ENCODE measurements around the gene FER. TPM values are rescaled to one million over a fixed set of nuclear protein-coding genes. Genes with fewer than 3 reads are reported as not detected.

Gene FER
- total RNA-seq, 1 experiment from 2014 or later, result 18.0 TPM

DNA sequence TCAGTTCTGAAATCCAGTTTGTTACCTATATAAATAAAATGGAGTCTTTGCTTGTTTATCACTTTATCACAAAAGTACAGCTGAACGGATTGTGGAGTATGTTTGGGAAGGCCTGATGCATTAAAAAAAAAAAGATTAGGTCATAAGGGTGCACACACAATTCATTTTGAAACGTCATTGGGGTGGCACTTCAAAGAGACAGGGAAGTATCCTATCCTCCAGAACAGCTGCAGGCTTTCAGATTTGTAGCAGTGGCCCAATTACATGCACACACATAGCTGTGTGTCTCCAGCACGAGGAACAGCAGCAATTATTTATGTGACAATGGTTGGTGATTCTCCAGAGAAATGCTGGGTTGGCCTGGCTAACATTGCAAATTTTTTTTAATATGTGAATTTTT lies 46.8 kb upstream of the FER start:
- H2BK120ac ChIP-seq (ENCODE audit: low read depth, low read length, poor library complexity, severe bottlenecking), result no peak overlapping the region
- H3K27me3 ChIP-seq (ENCODE audit: insufficient read depth, low read length), result no peaks in the 10 kb centered on the region

More for the DNA sequence above, 46.8 kb upstream of the FER start:
- H2AK5ac ChIP-seq (ENCODE audit: insufficient read length, low read length), result no peak overlapping the region
- H3K9me3 ChIP-seq (ENCODE audit: control insufficient read depth, low read depth, low read length), result no peaks in the 10 kb centered on the region
- no peak overlapping the region for H3K9ac ChIP-seq (ENCODE audit: extremely low read depth, insufficient read length, low read length)
- Mint-ChIP-seq H3K27ac (no peak overlapping the region), H3K4me1 (peaks cover 9 to 13% of the 10 kb centered on the region in 2 experiments), H3K9me3 (no peaks in the 10 kb centered on the region), H3K36me3 (ENCODE audit: insufficient read depth in 1 of 3, low read depth in 3 of 3) (no peaks in the 10 kb centered on the region), H3K27me3 (ENCODE audit: low read depth) (no peaks in the 10 kb centered on the region), H3K4me3 (no peak overlapping the region)
- no peak overlapping the region for H2AFZ ChIP-seq (ENCODE audit: low read length)
- H3K79me2 ChIP-seq (ENCODE audit: insufficient read depth, low read length), result no peaks in the 10 kb centered on the region
- no peak overlapping the region for H3T11ph ChIP-seq (ENCODE audit: low read length)
- no peaks in the 10 kb centered on the region for H3K79me1 ChIP-seq (ENCODE audit: insufficient read depth, low read depth, low read length, poor library complexity, severe bottlenecking)
- H4K91ac ChIP-seq (ENCODE audit: insufficient read length, low read depth, low read length), result no peak overlapping the region
- H3K14ac ChIP-seq (ENCODE audit: insufficient read depth, low read length), result no peak overlapping the region
- H3K4me1 ChIP-seq (ENCODE audit: insufficient read depth, low read length), result peaks cover 2% of the 10 kb centered on the region; the same call in 1 of the 2 replicates
- no peaks in the 10 kb centered on the region for H4K20me1 ChIP-seq (ENCODE audit: control insufficient read depth, insufficient read depth, insufficient read length)
- no peak overlapping the region for H4K8ac ChIP-seq (replicated peaks; ENCODE audit: insufficient read length, low read depth, low read length)
- H3K23me2 ChIP-seq (ENCODE audit: insufficient read length, low read depth, low read length, poor library complexity, severe bottlenecking), result no peaks in the 10 kb centered on the region
- H3K4ac ChIP-seq (ENCODE audit: low read depth, low read length), result no peak overlapping the region
- TF ChIP-seq, protein P1, sequence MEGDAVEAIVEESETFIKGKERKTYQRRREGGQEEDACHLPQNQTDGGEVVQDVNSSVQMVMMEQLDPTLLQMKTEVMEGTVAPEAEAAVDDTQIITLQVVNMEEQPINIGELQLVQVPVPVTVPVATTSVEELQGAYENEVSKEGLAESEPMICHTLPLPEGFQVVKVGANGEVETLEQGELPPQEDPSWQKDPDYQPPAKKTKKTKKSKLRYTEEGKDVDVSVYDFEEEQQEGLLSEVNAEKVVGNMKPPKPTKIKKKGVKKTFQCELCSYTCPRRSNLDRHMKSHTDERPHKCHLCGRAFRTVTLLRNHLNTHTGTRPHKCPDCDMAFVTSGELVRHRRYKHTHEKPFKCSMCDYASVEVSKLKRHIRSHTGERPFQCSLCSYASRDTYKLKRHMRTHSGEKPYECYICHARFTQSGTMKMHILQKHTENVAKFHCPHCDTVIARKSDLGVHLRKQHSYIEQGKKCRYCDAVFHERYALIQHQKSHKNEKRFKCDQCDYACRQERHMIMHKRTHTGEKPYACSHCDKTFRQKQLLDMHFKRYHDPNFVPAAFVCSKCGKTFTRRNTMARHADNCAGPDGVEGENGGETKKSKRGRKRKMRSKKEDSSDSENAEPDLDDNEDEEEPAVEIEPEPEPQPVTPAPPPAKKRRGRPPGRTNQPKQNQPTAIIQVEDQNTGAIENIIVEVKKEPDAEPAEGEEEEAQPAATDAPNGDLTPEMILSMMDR (conservative IDR thresholded peaks at IDR 0.05), result no peak
- no peak overlapping the region for H2BK15ac ChIP-seq (ENCODE audit: low read depth, low read length)
- H2BK5ac ChIP-seq (ENCODE audit: insufficient read length, low read length), result no peak overlapping the region
- no peak overlapping the region for H3K4me2 ChIP-seq (ENCODE audit: insufficient read depth, insufficient read length, low read length)
- H3K27ac ChIP-seq (ENCODE audit: insufficient read length, low read depth, low read length), result no peak overlapping the region
- no peak overlapping the region for H3K18ac ChIP-seq (ENCODE audit: insufficient read length, low read depth, low read length)
- DNase-seq, result no peak
- no peak overlapping the region for H3K23ac ChIP-seq (ENCODE audit: insufficient read length, low read depth, low read length)
- H2BK20ac ChIP-seq (ENCODE audit: low read depth, low read length, poor library complexity, severe bottlenecking), result no peak overlapping the region
- no peak overlapping the region for H2BK12ac ChIP-seq (ENCODE audit: insufficient read length, low read depth, low read length)
- no peak overlapping the region for H4K5ac ChIP-seq (ENCODE audit: insufficient read length, low read depth, low read length)
- no CpG with 5 or more reads among the region's 3 CpGs for WGBS (ENCODE audit: extremely low coverage, insufficient read length, low lambda C conversion rate)
- no peak overlapping the region for H3K56ac ChIP-seq (ENCODE audit: insufficient read length, low read depth, low read length)
